Type B pancreatic cell (in vitro differentiated cells): ENCODE measurements around the gene SLC11A1. TPM values are rescaled to one million over a fixed set of nuclear protein-coding genes. Genes with fewer than 3 reads are reported as not detected.

ENCODE experiments used
- DNase-seq: peaks from one replicate; pipeline ENCODE4 v3.0.0; 2021; ENCODE audit warnings: mixed read lengths; ENCODE audit not compliant: unreplicated experiment; ENCODE audit errors: extremely low spot score
- H3K27ac Mint-ChIP-seq: 2 replicates; pipeline ENCODE4 v1.8.0; 2021; ENCODE audit warnings: mild to moderate bottlenecking, mixed read lengths
- H3K27me3 Mint-ChIP-seq: 2 replicates; pipeline ENCODE4 v1.8.0; 2021; ENCODE audit warnings: mixed read lengths
- H3K36me3 Mint-ChIP-seq: 2 replicates; pipeline ENCODE4 v1.8.0; 2021; ENCODE audit warnings: mixed read lengths
- H3K4me1 Mint-ChIP-seq: one replicate; pipeline ENCODE4 v1.8.0; 2021; ENCODE audit warnings: mixed read lengths; ENCODE audit not compliant: unreplicated experiment
- H3K4me3 Mint-ChIP-seq: 2 replicates; pipeline ENCODE4 v1.8.0; 2021; ENCODE audit warnings: mild to moderate bottlenecking, mixed read lengths
- H3K9me3 Mint-ChIP-seq: 2 replicates; pipeline ENCODE4 v1.8.0; 2021; ENCODE audit warnings: mixed read lengths
- total RNA-seq: library from RNA; stranded (reverse); gene quantifications from 2 replicates; pipeline ENCODE4 v1.2.1, GENCODE V29; 2021; ENCODE audit warnings: low replicate concordance
- TF ChIP-seq, protein P1 (sequence below): fragments of 200-600 bp; sonication (generic); conservative IDR thresholded peaks from 2 replicates; pipeline ENCODE4 v1.5.0; 2021; ENCODE audit warnings: antibody characterized with exemption, mild to moderate bottlenecking

SLC11A1 gene
- total RNA-seq, 1 donor from 2014 or later = 0.39 TPM

DNA sequence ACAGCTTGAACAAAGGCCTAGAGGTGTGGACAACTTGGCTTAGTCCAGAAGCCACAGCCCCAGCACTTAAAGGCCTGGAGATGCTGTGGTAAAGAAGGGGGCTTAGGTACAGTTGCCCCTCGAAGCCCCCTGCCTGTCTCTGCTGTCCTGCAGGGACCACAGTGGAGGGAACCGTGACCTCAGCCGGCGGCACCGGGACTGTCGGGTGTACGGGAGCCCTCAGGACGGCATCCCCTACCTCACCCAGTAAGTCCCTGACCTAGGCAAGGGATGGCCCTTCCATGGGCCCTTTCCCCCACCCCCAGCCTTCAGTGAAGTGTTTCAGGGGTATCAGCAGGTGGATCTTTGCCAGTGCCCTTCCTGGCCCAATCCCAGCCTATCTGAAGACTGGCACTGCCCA, 40.7 kb upstream of the SLC11A1 start:
- no peaks in the 10 kb centered on the region for H3K27me3 Mint-ChIP-seq
- H3K4me1 Mint-ChIP-seq = peaks cover 12% of the 10 kb centered on the region
- H3K36me3 Mint-ChIP-seq = peaks cover 11% of the 10 kb centered on the region
- TF ChIP-seq, protein P1, sequence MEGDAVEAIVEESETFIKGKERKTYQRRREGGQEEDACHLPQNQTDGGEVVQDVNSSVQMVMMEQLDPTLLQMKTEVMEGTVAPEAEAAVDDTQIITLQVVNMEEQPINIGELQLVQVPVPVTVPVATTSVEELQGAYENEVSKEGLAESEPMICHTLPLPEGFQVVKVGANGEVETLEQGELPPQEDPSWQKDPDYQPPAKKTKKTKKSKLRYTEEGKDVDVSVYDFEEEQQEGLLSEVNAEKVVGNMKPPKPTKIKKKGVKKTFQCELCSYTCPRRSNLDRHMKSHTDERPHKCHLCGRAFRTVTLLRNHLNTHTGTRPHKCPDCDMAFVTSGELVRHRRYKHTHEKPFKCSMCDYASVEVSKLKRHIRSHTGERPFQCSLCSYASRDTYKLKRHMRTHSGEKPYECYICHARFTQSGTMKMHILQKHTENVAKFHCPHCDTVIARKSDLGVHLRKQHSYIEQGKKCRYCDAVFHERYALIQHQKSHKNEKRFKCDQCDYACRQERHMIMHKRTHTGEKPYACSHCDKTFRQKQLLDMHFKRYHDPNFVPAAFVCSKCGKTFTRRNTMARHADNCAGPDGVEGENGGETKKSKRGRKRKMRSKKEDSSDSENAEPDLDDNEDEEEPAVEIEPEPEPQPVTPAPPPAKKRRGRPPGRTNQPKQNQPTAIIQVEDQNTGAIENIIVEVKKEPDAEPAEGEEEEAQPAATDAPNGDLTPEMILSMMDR = no peak
- H3K9me3 Mint-ChIP-seq = no peaks in the 10 kb centered on the region
- H3K27ac Mint-ChIP-seq = no peak overlapping the region
- no peak for DNase-seq
- no peak overlapping the region for H3K4me3 Mint-ChIP-seq

DNA sequence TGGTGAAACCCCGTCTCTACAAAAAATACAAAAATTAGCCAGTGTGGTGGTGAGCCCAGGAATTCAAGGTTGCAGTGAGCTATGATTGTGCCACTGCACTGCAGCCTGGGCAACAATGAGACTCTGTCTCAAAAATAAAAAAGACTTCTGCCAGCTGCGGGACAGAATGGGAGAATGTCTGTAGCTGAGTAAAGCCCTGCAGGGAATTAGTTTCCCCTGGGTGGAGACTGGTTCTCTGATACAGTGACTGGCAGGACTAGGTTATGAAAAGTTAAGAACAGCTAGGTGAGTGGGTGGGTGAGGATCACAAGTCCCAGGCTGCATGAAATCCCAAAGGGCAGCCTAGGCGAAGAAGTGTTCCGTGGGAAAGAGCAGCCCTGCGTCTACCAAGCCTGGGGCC, 39.2 kb upstream of the SLC11A1 start:
- H3K27me3 Mint-ChIP-seq = no peaks in the 10 kb centered on the region
- no peak for DNase-seq
- H3K4me3 Mint-ChIP-seq = no peak overlapping the region
- peaks cover 13% of the 10 kb centered on the region for H3K36me3 Mint-ChIP-seq
- TF ChIP-seq, protein P1 = no peak
- H3K4me1 Mint-ChIP-seq = peaks cover 15% of the 10 kb centered on the region
- no peak overlapping the region for H3K27ac Mint-ChIP-seq
- H3K9me3 Mint-ChIP-seq = no peaks in the 10 kb centered on the region

DNA sequence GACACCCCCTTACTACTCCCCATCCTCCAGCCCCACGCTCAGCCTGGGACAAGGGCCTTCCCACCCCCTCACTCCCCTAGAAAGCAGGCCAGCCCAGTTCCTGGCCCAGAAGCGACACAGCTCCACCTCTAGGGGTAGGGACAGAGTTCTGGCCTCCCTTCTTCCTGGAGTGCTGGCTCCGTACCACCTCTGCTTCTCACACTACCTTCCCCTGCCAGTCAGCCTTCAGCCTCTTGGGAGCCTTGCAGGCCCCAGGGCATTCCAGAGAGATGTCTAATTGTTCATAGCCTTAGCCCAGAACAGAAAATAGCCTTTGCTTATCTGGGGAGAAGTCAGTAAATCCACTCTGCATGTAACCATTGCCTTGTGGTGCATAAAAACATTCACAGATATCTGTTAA, 38.5 kb upstream of the SLC11A1 start:
- Mint-ChIP-seq H3K4me3 (no peak overlapping the region), H3K27ac (peak overlapping the region; percentile 52), H3K27me3 (no peaks in the 10 kb centered on the region)

DNA sequence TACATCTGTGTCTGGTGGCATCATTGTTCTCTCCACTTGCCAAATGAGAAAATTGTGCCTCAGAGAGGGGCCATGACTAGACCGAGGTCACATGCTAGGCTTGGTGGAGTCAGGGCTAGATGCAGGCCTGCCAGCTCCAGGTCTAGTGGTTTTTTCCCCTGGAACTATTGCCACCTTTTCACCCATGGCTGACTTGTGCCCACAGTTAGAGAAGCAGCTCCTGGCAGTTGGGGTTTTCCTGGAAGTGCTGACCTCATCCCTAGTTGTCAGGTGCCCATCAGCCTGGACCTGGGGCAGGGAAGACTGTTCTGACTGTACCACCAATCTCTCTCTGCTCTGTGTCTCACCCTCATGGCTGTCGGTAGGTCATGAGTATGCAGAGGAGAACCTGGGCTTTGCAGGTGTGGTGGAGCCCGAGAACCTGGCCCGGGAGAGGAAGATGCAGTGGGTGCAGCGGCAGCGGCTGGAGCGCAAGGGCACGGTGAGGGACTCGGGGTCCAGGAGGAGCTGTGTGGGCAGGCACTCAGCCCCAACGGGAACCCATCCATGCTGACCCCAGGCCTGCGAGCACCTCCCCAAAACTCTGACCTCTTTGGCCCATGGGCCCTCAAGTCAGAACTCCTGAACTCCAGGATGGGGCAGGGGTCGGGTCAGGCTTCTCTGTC, 37.9 kb upstream of the SLC11A1 start:
- Mint-ChIP-seq H3K27ac (peak overlapping the region; percentile 52), H3K4me3 (no peak overlapping the region), H3K36me3 (peaks cover 13% of the 10 kb centered on the region), H3K27me3 (no peaks in the 10 kb centered on the region), H3K9me3 (no peaks in the 10 kb centered on the region), H3K4me1 (peaks cover 15% of the 10 kb centered on the region)
- no peak for DNase-seq
- TF ChIP-seq, protein P1 = no peak

More for the DNA sequence above, 38.5 kb upstream of the SLC11A1 start:
- TF ChIP-seq, protein P1 = no peak
- Mint-ChIP-seq H3K36me3 (peaks cover 13% of the 10 kb centered on the region), H3K4me1 (peaks cover 15% of the 10 kb centered on the region), H3K9me3 (no peaks in the 10 kb centered on the region)
- no peak for DNase-seq

DNA sequence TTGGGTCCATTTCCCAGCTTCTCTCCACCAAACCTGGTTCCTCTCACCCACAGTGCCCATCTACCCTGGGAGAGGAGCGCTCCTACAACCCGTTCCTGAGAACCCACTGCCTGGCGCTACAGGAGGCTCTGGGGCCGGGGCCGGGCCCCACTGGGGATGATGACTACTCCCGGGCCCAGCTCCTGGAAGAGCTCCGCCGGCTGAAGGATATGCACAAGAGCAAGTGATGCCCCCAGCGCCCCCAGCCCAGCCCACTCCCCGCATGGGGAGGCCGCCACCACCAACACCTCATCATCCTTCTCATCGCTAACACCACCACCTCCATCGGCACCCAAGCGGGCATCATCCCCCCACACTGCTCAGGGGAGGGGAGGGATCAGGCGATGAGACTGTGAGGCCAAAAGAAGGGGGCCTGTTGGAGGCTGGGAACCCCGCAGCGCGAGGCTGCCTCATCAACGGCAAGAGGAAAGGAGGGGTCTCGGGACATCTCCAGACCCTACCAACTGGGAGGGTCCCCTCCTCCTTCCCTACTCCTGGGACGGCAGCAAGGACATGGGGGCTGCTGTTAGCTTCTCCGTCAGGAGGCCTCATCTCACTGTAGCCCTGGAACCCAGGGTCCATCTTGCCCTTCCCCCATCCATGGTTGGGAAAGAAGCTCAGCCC, 37.2 kb upstream of the SLC11A1 start:
- no peak for DNase-seq
- H3K9me3 Mint-ChIP-seq = no peaks in the 10 kb centered on the region
- no peak overlapping the region for H3K27ac Mint-ChIP-seq
- TF ChIP-seq, protein P1 = no peak
- H3K4me3 Mint-ChIP-seq = no peak overlapping the region
- H3K36me3 Mint-ChIP-seq = peaks cover 18% of the 10 kb centered on the region
- H3K4me1 Mint-ChIP-seq = peaks cover 19% of the 10 kb centered on the region
- H3K27me3 Mint-ChIP-seq = no peaks in the 10 kb centered on the region
